GM12878 (cell line): ENCODE results near the gene SYNGR2. TPM values are rescaled to one million over a fixed set of nuclear protein-coding genes. Genes with fewer than 3 reads are reported as not detected.

Experiments
- ESRRA ChIP-seq: IDR thresholded peaks from 2 replicates; pipeline ENCODE4 v1.6.1; 2012; ENCODE audit warnings: mild to moderate bottlenecking, low read length, improper control_type of control experiment
- NBN ChIP-seq: fragments of 450-650 bp; IDR thresholded peaks from 2 replicates; pipeline ENCODE4 v1.6.1; 2016
- NFIC ChIP-seq: IDR thresholded peaks from 2 replicates; pipeline ENCODE4 v1.6.1; 2012; ENCODE audit warnings: low read depth, mild to moderate bottlenecking, inconsistent platforms, low read length, moderate library complexity
- PKNOX1 ChIP-seq: fragments of 450-650 bp; IDR thresholded peaks from 2 replicates; pipeline ENCODE4 v1.6.1; 2016; ENCODE audit warnings: mild to moderate bottlenecking
- POLR2A ChIP-seq: IDR thresholded peaks from 2 replicates; pipeline ENCODE4 v1.6.1; 2011; ENCODE audit warnings: low read depth, mild to moderate bottlenecking, low read length
- ZNF24 ChIP-seq: fragments of 450-650 bp; IDR thresholded peaks from 2 replicates; pipeline ENCODE4 v1.6.1; 2017; ENCODE audit warnings: antibody characterized with exemption, mild to moderate bottlenecking
- polyA plus RNA-seq, 11 experiments: library from polyadenylated mRNA; depleted of rRNA in 4 of 11; unstranded in 6 of 11; stranded (reverse) in 5 of 11; fragments of >200 nt; fragmentation: Nextera tagmentation in 4 of 11; fragmentation: Illumina TruSeq in 1 of 11; extraction: Ambion mirVana in 4 of 11; extraction: Trizol in 1 of 11; gene quantifications; 1 replicate in 1 of 11; 2 replicates in 10 of 11; pipeline versions ENCODE4 v1.2.1 to v1.2.3, GENCODE V29; 2011 to 2016; ENCODE audit warnings: inconsistent platforms in 2 of 11, missing spikeins in 2 of 11, low read depth in 1 of 11
- total RNA-seq, 4 experiments: library from RNA; depleted of rRNA in 3 of 4; stranded (reverse); fragments of >200 nt in 3 of 4; fragmentation: Illumina TruSeq in 1 of 4; extraction: Trizol in 1 of 4; gene quantifications; 2 replicates each; pipeline versions ENCODE4 v1.2.1 to v1.2.3, GENCODE V29; 2013 to 2021
- TF ChIP-seq, protein P1 (sequence below): fragments of 450-650 bp; formaldehyde crosslinking; IDR thresholded peaks from 2 replicates; pipeline ENCODE4 v1.4.0; 2020; ENCODE audit warnings: mild to moderate bottlenecking, moderate library complexity
- TF ChIP-seq, protein P2 (sequence below): IDR thresholded peaks from 2 replicates; pipeline ENCODE4 v1.6.1; 2012; ENCODE audit warnings: improper control_type of control experiment, low read depth, low read length; ENCODE audit not compliant: insufficient replicate concordance

Gene SYNGR2
- total and polyA plus RNA-seq, 10 of the 15 experiments (the other 5 are each of a cell fraction or from before 2014, with no cell fraction given) = 4.4 to 529 (median 261) TPM

GRCh38 chr17:78130437-78131101, 37.8 kb upstream of the SYNGR2 start, which contains the start of gene TMC8 (continued):
- TF ChIP-seq ZNF24 (no peak), PKNOX1 (peak; percentile 50), NBN (no peak), ESRRA (0 out of 2 replicates have a peak, but pooled peaks have one; percentile 21), POLR2A (peak; percentile 78), NFIC (no peak)
- TF ChIP-seq, protein P1, sequence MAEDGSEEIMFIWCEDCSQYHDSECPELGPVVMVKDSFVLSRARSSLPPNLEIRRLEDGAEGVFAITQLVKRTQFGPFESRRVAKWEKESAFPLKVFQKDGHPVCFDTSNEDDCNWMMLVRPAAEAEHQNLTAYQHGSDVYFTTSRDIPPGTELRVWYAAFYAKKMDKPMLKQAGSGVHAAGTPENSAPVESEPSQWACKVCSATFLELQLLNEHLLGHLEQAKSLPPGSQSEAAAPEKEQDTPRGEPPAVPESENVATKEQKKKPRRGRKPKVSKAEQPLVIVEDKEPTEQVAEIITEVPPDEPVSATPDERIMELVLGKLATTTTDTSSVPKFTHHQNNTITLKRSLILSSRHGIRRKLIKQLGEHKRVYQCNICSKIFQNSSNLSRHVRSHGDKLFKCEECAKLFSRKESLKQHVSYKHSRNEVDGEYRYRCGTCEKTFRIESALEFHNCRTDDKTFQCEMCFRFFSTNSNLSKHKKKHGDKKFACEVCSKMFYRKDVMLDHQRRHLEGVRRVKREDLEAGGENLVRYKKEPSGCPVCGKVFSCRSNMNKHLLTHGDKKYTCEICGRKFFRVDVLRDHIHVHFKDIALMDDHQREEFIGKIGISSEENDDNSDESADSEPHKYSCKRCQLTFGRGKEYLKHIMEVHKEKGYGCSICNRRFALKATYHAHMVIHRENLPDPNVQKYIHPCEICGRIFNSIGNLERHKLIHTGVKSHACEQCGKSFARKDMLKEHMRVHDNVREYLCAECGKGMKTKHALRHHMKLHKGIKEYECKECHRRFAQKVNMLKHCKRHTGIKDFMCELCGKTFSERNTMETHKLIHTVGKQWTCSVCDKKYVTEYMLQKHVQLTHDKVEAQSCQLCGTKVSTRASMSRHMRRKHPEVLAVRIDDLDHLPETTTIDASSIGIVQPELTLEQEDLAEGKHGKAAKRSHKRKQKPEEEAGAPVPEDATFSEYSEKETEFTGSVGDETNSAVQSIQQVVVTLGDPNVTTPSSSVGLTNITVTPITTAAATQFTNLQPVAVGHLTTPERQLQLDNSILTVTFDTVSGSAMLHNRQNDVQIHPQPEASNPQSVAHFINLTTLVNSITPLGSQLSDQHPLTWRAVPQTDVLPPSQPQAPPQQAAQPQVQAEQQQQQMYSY (CRISPR knock-in tag) = no peak
- TF ChIP-seq, protein P2, sequence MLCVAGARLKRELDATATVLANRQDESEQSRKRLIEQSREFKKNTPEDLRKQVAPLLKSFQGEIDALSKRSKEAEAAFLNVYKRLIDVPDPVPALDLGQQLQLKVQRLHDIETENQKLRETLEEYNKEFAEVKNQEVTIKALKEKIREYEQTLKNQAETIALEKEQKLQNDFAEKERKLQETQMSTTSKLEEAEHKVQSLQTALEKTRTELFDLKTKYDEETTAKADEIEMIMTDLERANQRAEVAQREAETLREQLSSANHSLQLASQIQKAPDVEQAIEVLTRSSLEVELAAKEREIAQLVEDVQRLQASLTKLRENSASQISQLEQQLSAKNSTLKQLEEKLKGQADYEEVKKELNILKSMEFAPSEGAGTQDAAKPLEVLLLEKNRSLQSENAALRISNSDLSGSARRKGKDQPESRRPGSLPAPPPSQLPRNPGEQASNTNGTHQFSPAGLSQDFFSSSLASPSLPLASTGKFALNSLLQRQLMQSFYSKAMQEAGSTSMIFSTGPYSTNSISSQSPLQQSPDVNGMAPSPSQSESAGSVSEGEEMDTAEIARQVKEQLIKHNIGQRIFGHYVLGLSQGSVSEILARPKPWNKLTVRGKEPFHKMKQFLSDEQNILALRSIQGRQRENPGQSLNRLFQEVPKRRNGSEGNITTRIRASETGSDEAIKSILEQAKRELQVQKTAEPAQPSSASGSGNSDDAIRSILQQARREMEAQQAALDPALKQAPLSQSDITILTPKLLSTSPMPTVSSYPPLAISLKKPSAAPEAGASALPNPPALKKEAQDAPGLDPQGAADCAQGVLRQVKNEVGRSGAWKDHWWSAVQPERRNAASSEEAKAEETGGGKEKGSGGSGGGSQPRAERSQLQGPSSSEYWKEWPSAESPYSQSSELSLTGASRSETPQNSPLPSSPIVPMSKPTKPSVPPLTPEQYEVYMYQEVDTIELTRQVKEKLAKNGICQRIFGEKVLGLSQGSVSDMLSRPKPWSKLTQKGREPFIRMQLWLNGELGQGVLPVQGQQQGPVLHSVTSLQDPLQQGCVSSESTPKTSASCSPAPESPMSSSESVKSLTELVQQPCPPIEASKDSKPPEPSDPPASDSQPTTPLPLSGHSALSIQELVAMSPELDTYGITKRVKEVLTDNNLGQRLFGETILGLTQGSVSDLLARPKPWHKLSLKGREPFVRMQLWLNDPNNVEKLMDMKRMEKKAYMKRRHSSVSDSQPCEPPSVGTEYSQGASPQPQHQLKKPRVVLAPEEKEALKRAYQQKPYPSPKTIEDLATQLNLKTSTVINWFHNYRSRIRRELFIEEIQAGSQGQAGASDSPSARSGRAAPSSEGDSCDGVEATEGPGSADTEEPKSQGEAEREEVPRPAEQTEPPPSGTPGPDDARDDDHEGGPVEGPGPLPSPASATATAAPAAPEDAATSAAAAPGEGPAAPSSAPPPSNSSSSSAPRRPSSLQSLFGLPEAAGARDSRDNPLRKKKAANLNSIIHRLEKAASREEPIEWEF = no peak
